Right lobe of liver (tissue), 6 donors: ENCODE results near the gene CCDC80. TPM values are rescaled to one million over a fixed set of nuclear protein-coding genes. Genes with fewer than 3 reads are reported as not detected.

Experiments
- ATAC-seq, 4 donors: fragments of 200-7000 bp; cut with Tn5 transposase; one replicate each; pipeline ENCODE4 v1.9.1; 2020; ENCODE audit warnings: mild to moderate bottlenecking in 4 of 4, moderate library complexity in 4 of 4
- DNase-seq, 3 donors: peaks; one replicate each; pipeline ENCODE4 v3.0.0-alpha.2; 2020
- H3K27ac ChIP-seq, 3 donors: fragments of 200-600 bp; one replicate each; pipeline ENCODE4 v1.8.0; 2022
- H3K27me3 ChIP-seq, 2 donors: fragments of 200-600 bp; one replicate each; pipeline ENCODE4 v1.8.0; 2022
- H3K36me3 ChIP-seq, 4 donors: fragments of 200-600 bp; sonication (generic) in 1 of 4; one replicate each; pipeline versions ENCODE4 v1.5.1 to v1.8.0; 2017 to 2022; ENCODE audit warnings: control low read depth in 1 of 4
- H3K4me1 ChIP-seq, 4 donors: fragments of 200-600 bp; sonication (generic) in 1 of 4; one replicate each; pipeline versions ENCODE4 v1.5.1 to v1.8.0; 2017 to 2022; ENCODE audit warnings: control low read depth in 1 of 4
- H3K4me3 ChIP-seq, 3 donors: fragments of 200-600 bp; one replicate each; pipeline ENCODE4 v1.8.0; 2022
- H3K9me3 ChIP-seq, 4 donors: fragments of 200-600 bp; sonication (generic) in 1 of 4; one replicate each; pipeline versions ENCODE4 v1.5.1 to v1.8.0; 2017 to 2022; ENCODE audit warnings: control low read depth in 1 of 4
- POLR2A ChIP-seq: fragments of 450-650 bp; IDR thresholded peaks from one replicate; pipeline ENCODE4 v1.6.1; 2017; ENCODE audit warnings: antibody characterized with exemption, mild to moderate bottlenecking
- WGBS: methylation state at CpG from one replicate; pipeline ENCODE4 v1.1.6; 2018; ENCODE audit warnings: low coverage, low lambda C conversion rate; ENCODE audit not compliant: insufficient coverage; ENCODE audit errors: missing lambda C conversion rate; 5-methylcytosine and 5-hydroxymethylcytosine counted together
- intact Hi-C, 2 donors: fragments of 100-400 bp; cut with DNase I; formaldehyde crosslinking; loops; one replicate each; pipeline versions ENCODE4 v1.11.2 to v1.14.1; 2022
- total RNA-seq, 6 experiments: library from RNA; depleted of rRNA in 2 of 6; stranded (reverse); fragments of >200 nt in 2 of 6; fragmentation: NEBNext Ultra II Directional in 3 of 6; extraction: Animal tissue kit (Norgen Biotek cat#: 25700) in 3 of 6; gene quantifications; one replicate each; pipeline versions ENCODE4 v1.1.0 to v1.2.4, GENCODE V29; 2016 to 2023
- TF ChIP-seq, protein P1 (sequence below), 4 donors: fragments of 200-600 bp in 3 of 4; fragments of 450-650 bp in 1 of 4; IDR thresholded peaks; one replicate each; pipeline versions ENCODE4 v1.5.1 to v1.8.0; 2016 to 2022; ENCODE audit warnings: antibody characterized with exemption in 4 of 4, mild to moderate bottlenecking in 2 of 4
- donor health status: DM: no; HTN: yes; CAD: no.
- donor health status: DM: no; HTN: no; CAD: no.
- donor health status: DM: no; HTN: no; CAD: no.
- donor health status: DM: no; HTN: yes; CAD: no.
- donor health status: DM: no; HTN: yes; CAD: no.

CCDC80 gene
- total RNA-seq, 6 experiments from 2014 or later: 0.55 to 5.8 (median 1.3) TPM

DNA sequence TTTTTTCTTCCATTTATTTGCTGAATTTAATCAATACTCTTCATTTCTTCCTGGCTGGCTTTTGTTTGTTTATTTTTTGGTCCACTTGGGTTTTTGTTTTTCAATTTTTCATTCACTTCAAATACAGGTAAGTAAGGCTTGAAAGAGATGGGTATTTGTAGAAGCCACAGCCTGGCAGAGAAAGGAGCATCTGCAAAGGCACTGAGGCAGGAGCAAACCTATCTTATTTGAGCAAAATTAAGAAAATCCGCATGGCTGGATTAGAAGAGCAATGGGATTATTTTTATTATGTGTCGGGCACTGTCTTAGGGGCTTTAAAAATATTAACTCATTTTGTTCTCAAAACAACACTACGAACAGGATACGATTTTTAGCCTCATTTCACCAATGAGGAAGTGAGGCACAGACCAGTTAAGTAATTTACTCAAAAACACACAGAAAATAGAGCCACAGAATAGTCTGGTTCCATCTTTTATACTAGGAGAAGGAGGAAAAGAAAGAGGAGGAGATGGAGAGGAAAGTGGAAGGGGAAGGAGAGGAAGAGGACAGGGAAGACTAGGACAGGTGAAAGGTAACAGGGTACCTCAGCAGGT is 35.1 kb upstream of the CCDC80 start:
- TF ChIP-seq POLR2A: no peak
- TF ChIP-seq, protein P1, sequence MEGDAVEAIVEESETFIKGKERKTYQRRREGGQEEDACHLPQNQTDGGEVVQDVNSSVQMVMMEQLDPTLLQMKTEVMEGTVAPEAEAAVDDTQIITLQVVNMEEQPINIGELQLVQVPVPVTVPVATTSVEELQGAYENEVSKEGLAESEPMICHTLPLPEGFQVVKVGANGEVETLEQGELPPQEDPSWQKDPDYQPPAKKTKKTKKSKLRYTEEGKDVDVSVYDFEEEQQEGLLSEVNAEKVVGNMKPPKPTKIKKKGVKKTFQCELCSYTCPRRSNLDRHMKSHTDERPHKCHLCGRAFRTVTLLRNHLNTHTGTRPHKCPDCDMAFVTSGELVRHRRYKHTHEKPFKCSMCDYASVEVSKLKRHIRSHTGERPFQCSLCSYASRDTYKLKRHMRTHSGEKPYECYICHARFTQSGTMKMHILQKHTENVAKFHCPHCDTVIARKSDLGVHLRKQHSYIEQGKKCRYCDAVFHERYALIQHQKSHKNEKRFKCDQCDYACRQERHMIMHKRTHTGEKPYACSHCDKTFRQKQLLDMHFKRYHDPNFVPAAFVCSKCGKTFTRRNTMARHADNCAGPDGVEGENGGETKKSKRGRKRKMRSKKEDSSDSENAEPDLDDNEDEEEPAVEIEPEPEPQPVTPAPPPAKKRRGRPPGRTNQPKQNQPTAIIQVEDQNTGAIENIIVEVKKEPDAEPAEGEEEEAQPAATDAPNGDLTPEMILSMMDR (IDR thresholded peaks at IDR 0.05): no peak
- no peaks in the 10 kb centered on the region for H3K4me1 ChIP-seq
- no peaks in the 10 kb centered on the region for H3K9me3 ChIP-seq
- 68% methylated on average over 4 of the region's 4 CpGs for WGBS
- DNase-seq (no peak), ATAC-seq (no peak)
- intact Hi-C loops: no loop called here
- H3K4me3 ChIP-seq: no peak overlapping the region
- H3K27me3 ChIP-seq: no peaks in the 10 kb centered on the region
- no peaks in the 10 kb centered on the region for H3K36me3 ChIP-seq
- H3K27ac ChIP-seq: no peak overlapping the region

DNA sequence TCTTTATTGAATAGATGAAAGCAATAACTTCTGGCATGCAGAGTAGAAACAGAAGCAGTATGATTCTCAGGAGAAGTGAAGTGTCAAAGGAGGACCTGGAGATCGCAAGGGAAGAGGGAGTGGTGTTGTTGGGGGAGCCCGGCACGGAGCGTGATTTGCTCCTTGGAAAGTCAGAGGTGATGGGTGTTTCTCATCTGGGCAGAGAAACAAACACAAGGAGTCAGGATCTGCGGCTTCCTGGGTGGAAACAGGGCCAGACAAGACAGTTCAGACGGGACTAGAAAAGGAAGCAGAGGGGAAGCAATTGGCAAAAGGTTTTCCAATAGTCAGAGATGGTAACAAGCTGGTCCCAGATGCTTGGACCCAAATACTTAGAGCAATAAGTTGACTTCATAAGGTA is 34.4 kb upstream of the CCDC80 start:
- no peak overlapping the region for H3K4me3 ChIP-seq
- no peak overlapping the region for H3K27ac ChIP-seq
- H3K27me3 ChIP-seq: no peaks in the 10 kb centered on the region
- DNase-seq (no peak), ATAC-seq (no peak)
- WGBS: 28% methylated on average over 6 of the region's 6 CpGs
- TF ChIP-seq, protein P1 (IDR thresholded peaks at IDR 0.05): no peak
- no peak for TF ChIP-seq POLR2A
- intact Hi-C loops: no loop called here
- no peaks in the 10 kb centered on the region for H3K4me1 ChIP-seq
- H3K36me3 ChIP-seq: no peaks in the 10 kb centered on the region
- H3K9me3 ChIP-seq: no peaks in the 10 kb centered on the region

DNA sequence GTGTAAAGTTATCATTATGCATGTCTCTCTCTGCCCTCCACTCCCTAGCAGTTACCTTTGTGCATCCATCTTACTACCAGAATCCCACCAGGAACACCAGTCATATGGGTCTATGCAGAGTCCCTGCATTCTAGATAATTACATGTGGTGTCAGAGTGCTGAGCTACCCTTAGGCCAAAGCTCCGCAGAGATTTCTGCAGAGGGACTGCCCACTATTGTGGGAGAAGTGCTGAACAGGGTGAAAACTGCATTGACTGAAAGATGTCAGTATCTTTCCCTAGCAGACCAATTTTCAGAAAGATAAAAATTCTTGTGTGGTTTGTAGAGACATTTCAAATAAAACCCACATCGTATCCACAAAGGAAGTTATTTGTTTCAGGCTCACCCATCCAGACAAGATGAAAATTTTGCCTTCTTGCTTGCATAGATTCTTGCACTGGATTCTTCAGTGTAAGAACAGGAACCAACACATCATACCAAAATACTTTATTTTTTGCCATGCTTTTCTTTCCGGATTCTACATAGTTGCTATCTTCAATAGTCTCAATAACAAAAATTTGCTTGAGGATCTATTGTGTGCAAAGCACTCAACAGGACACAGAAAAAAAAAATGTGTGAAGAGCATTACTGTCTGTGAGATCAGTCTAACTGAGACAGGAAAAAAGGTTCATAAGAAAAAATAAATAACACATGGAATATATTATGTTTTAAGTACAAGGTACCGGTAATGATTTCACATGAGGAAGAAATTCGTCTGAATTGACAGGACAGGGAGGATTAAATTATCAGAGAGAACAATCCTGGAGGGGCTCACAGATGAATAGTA is 32.0 kb upstream of the CCDC80 start:
- H3K27me3 ChIP-seq: no peaks in the 10 kb centered on the region
- no peaks in the 10 kb centered on the region for H3K9me3 ChIP-seq
- DNase-seq (no peak), ATAC-seq (no peak)
- H3K36me3 ChIP-seq: no peaks in the 10 kb centered on the region
- H3K4me1 ChIP-seq: no peaks in the 10 kb centered on the region
- intact Hi-C loops: no loop called here
- no peak overlapping the region for H3K4me3 ChIP-seq
- no peak for TF ChIP-seq POLR2A
- TF ChIP-seq, protein P1 (IDR thresholded peaks at IDR 0.05): no peak
- H3K27ac ChIP-seq: no peak overlapping the region
- 48% methylated on average over 5 of the region's 5 CpGs for WGBS

DNA sequence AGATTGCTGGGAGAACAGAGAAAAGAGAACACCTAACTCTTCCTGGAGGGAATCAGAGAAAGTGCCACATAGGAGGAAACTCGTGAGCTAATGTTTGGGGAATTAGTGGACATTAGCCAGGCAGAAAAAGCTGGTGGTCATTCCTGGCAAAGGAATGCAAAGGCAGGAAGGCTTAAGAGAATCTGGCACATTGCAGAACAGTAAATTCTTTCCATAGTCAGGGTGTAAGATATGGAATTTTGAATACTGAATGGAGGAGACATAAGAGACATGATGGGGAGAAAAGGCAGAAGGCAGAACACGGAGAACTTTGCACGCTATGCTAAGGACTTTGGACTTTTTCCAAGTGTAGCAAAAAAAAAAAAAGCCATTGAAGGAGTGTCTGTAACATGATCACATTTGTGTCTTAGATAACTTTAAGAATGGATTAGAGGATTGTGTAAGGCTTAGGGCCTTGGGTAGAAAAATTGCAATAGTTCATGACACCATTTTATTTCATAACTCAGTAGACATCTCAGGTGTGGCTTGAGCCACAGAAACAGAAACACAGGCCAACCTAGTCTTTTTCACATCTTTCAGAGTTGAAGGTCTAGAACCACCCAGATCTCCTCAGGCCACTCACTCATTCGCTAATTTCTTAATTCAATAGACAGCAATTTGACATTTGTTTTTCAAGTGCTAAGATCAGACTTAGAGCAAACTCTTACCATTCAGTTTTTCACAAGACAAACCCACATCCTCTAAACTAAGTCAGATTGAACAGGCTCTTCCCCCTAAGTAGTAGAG is 31.2 kb upstream of the CCDC80 start:
- H3K9me3 ChIP-seq: no peaks in the 10 kb centered on the region
- H3K27me3 ChIP-seq: no peaks in the 10 kb centered on the region
- DNase-seq (no peak), ATAC-seq (peak in 2 of 4 donors; percentile 33 to 54)
- intact Hi-C loops: no loop called here
- TF ChIP-seq, protein P1 (IDR thresholded peaks at IDR 0.05): no peak
- TF ChIP-seq POLR2A: no peak
- no peaks in the 10 kb centered on the region for H3K36me3 ChIP-seq
- 39% methylated on average over 4 of the region's 4 CpGs for WGBS
- H3K4me3 ChIP-seq: no peak overlapping the region
- no peak overlapping the region for H3K27ac ChIP-seq
- no peaks in the 10 kb centered on the region for H3K4me1 ChIP-seq
